ENCODE data around the gene BCL11B. TPM values are rescaled to one million over a fixed set of nuclear protein-coding genes. Genes with fewer than 3 reads are reported as not detected.

Gene BCL11B
- total RNA-seq, 2 donors from 2014 or later: 0.19 to 0.43 TPM

DNA sequence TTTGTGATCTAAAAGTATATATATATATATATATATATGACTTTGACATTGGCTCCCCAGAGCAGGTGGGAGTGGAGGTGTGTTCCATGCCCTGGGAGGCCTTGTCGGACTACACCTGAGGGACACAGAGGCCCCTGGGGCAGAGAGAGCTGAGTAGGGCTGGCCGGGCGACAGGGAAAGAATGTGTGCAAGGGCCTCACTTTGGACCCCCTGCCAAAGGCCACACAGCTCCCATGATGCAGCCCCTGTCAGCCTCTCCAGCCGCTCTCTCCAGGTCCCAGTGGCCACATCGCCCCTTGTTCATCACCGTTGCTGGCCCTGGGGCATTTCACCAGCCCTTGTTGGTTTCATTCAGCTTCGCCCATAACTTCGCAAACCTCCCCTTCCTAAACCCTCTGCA, 123.9 kb downstream of the BCL11B start:
- Histone ChIP-seq H3K4me1 (no peaks in the 10 kb centered on the region), H3K4me3 (no peak overlapping the region), H3K9me3 (no peaks in the 10 kb centered on the region), H3K36me3 (no peaks in the 10 kb centered on the region), H3K27ac (no peak overlapping the region), H3K27me3 (no peaks in the 10 kb centered on the region)
- DNase-seq (ENCODE audit: low spot score): no peak
- TF ChIP-seq, protein P1, sequence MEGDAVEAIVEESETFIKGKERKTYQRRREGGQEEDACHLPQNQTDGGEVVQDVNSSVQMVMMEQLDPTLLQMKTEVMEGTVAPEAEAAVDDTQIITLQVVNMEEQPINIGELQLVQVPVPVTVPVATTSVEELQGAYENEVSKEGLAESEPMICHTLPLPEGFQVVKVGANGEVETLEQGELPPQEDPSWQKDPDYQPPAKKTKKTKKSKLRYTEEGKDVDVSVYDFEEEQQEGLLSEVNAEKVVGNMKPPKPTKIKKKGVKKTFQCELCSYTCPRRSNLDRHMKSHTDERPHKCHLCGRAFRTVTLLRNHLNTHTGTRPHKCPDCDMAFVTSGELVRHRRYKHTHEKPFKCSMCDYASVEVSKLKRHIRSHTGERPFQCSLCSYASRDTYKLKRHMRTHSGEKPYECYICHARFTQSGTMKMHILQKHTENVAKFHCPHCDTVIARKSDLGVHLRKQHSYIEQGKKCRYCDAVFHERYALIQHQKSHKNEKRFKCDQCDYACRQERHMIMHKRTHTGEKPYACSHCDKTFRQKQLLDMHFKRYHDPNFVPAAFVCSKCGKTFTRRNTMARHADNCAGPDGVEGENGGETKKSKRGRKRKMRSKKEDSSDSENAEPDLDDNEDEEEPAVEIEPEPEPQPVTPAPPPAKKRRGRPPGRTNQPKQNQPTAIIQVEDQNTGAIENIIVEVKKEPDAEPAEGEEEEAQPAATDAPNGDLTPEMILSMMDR (IDR thresholded peaks at IDR 0.05): no peak

DNA sequence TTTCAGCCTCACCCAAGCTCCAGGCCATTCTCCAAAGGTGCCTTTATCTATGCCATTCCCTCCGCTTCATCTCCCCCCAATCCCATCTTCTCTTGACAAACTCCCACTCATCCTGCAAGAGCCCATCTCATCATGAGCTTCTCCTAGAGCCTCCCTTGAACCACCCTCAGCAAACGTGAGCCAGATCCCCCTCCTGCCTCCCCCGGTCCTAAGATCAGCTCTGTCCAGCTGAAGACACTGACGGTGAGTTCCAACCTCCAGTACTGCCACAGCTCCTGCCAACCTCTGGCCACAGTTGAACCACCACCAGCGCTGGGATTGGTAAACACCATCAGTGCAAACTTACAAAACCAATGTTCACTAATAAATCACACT, 124.6 kb downstream of the BCL11B start:
- no peak for DNase-seq (ENCODE audit: low spot score)
- no peaks in the 10 kb centered on the region for H3K4me1 ChIP-seq
- H3K4me3 ChIP-seq: no peak overlapping the region
- no peak overlapping the region for H3K27ac ChIP-seq
- H3K9me3 ChIP-seq: no peaks in the 10 kb centered on the region
- H3K36me3 ChIP-seq: no peaks in the 10 kb centered on the region
- H3K27me3 ChIP-seq: no peaks in the 10 kb centered on the region
- TF ChIP-seq, protein P1 (IDR thresholded peaks at IDR 0.05): no peak

DNA sequence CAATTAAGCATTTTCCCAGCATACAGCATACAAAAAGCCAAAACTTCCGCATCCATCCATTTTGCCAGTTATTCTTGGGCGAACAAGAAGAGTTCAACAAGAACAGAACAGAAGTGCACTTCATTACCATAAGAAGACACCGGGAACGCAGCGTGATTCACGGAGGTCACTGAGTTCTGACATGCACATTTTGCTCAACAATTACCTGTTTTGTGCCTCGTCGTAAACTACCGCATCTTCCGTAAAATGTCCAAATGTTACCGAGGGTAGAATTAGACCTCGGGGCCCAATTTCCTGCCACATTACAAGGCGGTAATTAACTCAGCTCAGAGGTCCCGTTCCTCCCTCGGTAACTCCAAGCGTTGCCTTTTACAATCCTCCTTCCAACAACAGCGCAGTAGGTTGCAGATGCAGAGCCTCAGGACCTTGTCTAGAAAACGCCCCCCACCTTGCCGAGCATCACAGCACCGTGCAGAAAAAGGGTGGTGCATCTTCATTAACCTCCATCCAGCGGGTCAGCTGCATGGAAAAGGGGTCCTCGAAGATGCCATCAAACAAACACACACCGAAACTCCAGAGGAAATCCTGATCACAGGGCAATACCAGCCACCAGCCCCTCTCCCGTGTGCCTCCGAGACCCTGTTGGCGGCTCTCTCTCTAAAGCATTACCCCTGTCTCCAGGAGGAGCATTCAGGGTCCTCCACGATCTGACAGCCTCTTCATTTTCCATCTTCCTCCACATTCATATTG, 125.2 kb downstream of the BCL11B start:
- H3K36me3 ChIP-seq: no peaks in the 10 kb centered on the region
- TF ChIP-seq, protein P1 (IDR thresholded peaks at IDR 0.05): no peak
- no peaks in the 10 kb centered on the region for H3K27me3 ChIP-seq
- no peaks in the 10 kb centered on the region for H3K4me1 ChIP-seq
- H3K27ac ChIP-seq: no peak overlapping the region
- no peaks in the 10 kb centered on the region for H3K9me3 ChIP-seq
- no peak for DNase-seq (ENCODE audit: low spot score)
- no peak overlapping the region for H3K4me3 ChIP-seq

DNA sequence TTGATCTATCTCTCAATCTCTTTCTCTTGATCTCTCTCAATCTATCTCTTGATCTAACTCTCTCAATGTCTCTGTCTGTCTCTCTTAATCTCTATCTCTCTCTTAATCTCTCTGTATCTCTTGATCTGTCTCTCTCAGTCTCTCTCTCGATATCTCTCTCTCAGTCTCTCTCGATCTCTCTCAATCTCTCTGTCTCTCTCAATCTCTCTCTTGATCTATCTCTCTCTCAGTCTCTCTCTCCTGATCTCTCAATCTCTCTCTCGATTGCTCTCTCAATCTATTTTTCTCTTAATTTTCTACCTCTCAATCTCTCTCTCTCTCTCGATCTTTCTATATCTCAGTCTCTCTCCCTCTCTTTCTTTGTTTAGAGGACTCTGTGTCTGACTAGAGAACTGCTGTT, 126.7 kb downstream of the BCL11B start:
- Histone ChIP-seq H3K4me3 (no peak overlapping the region), H3K4me1 (no peaks in the 10 kb centered on the region), H3K36me3 (no peaks in the 10 kb centered on the region), H3K9me3 (no peaks in the 10 kb centered on the region), H3K27ac (no peak overlapping the region), H3K27me3 (no peaks in the 10 kb centered on the region)
- TF ChIP-seq, protein P1 (IDR thresholded peaks at IDR 0.05): no peak
- no peak for DNase-seq (ENCODE audit: low spot score)

DNA sequence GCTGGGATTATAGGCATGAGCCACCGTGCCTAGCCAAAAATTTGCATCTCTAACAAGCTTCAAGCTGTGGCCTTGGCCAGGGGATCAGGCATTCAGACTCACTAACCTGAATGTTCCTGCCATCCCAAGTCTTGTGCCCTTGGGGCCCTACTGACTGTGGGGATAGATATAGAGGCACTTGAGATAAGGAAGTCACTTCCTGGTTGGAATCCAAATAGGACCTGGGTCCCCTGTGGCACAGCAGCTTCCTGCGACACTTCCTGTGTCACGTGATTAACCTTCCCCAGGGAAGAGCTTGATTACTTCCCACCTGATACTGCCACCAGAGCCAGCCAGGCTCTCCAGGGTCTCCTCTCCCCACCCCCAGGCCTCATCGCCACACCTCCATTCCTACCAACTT, 128.2 kb downstream of the BCL11B start:
- TF ChIP-seq, protein P1 (IDR thresholded peaks at IDR 0.05): no peak

DNA sequence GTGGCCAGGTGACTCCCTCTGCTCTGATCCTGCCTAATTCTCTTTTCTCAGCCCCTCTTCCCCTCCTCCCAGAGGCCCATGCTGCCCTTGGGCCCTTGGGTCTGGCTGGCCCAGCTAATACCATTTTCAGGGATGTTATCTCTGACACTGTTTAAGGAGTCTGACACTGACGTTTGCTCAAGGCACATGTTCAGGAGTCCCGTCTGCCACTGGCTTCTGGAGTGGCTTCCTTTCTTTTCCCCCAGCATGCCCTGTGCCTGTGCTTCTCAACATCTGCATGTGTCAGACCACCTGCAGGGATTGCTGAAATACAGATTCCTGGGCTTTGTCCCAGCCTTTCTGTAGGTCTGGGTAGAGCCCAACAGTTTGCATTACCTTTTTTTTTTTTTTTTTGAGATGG, 128.9 kb downstream of the BCL11B start:
- DNase-seq (ENCODE audit: low spot score): no peak
- no peaks in the 10 kb centered on the region for H3K9me3 ChIP-seq
- no peak overlapping the region for H3K4me3 ChIP-seq
- TF ChIP-seq, protein P1 (IDR thresholded peaks at IDR 0.05): no peak
- no peaks in the 10 kb centered on the region for H3K27me3 ChIP-seq
- H3K36me3 ChIP-seq: no peaks in the 10 kb centered on the region
- no peaks in the 10 kb centered on the region for H3K4me1 ChIP-seq
- no peak overlapping the region for H3K27ac ChIP-seq

More for the DNA sequence above, 128.2 kb downstream of the BCL11B start:
- no peak overlapping the region for H3K27ac ChIP-seq
- H3K4me1 ChIP-seq: no peaks in the 10 kb centered on the region
- H3K9me3 ChIP-seq: no peaks in the 10 kb centered on the region
- H3K27me3 ChIP-seq: no peaks in the 10 kb centered on the region
- H3K36me3 ChIP-seq: no peaks in the 10 kb centered on the region
- no peak for DNase-seq (ENCODE audit: low spot score)
- H3K4me3 ChIP-seq: no peak overlapping the region

All from right atrium auricular region (tissue), 2 donors.